Measurements from ENCODE around the gene FBLN7. TPM values are rescaled to one million over a fixed set of nuclear protein-coding genes. Genes with fewer than 3 reads are reported as not detected.

Gene FBLN7
- total RNA-seq, 1 donor from 2014 or later = 1.0 TPM

- Mint-ChIP-seq H3K27ac (ENCODE audit: unreplicated experiment) (no peak overlapping the region), H3K4me3 (ENCODE audit: unreplicated experiment) (no peak overlapping the region), H3K4me1 (ENCODE audit: low read depth) (no peaks in the 10 kb centered on the region), H3K27me3 (ENCODE audit: low read depth) (no peaks in the 10 kb centered on the region), H3K9me3 (ENCODE audit: low read depth) (no peaks in the 10 kb centered on the region), H3K36me3 (ENCODE audit: low read depth) (no peaks in the 10 kb centered on the region)
- TF ChIP-seq, protein P1, sequence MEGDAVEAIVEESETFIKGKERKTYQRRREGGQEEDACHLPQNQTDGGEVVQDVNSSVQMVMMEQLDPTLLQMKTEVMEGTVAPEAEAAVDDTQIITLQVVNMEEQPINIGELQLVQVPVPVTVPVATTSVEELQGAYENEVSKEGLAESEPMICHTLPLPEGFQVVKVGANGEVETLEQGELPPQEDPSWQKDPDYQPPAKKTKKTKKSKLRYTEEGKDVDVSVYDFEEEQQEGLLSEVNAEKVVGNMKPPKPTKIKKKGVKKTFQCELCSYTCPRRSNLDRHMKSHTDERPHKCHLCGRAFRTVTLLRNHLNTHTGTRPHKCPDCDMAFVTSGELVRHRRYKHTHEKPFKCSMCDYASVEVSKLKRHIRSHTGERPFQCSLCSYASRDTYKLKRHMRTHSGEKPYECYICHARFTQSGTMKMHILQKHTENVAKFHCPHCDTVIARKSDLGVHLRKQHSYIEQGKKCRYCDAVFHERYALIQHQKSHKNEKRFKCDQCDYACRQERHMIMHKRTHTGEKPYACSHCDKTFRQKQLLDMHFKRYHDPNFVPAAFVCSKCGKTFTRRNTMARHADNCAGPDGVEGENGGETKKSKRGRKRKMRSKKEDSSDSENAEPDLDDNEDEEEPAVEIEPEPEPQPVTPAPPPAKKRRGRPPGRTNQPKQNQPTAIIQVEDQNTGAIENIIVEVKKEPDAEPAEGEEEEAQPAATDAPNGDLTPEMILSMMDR (IDR thresholded peaks at IDR 0.05) = no peak
- no peak for DNase-seq (ENCODE audit: low spot score)
Measured at GRCh38 chr2:112170495-112170894, 32.3 kb downstream of the FBLN7 start.

GRCh38 chr2:112173646-112174319 lies 35.6 kb downstream of the FBLN7 start:
- no peaks in the 10 kb centered on the region for H3K4me1 Mint-ChIP-seq (ENCODE audit: low read depth)
- H3K27me3 Mint-ChIP-seq (ENCODE audit: low read depth) = no peaks in the 10 kb centered on the region
- no peak for DNase-seq (ENCODE audit: low spot score)
- H3K36me3 Mint-ChIP-seq (ENCODE audit: low read depth) = no peaks in the 10 kb centered on the region
- H3K27ac Mint-ChIP-seq (ENCODE audit: unreplicated experiment) = no peak overlapping the region
- no peak overlapping the region for H3K4me3 Mint-ChIP-seq (ENCODE audit: unreplicated experiment)
- TF ChIP-seq, protein P1 (IDR thresholded peaks at IDR 0.05) = no peak
- no peaks in the 10 kb centered on the region for H3K9me3 Mint-ChIP-seq (ENCODE audit: low read depth)

DNA sequence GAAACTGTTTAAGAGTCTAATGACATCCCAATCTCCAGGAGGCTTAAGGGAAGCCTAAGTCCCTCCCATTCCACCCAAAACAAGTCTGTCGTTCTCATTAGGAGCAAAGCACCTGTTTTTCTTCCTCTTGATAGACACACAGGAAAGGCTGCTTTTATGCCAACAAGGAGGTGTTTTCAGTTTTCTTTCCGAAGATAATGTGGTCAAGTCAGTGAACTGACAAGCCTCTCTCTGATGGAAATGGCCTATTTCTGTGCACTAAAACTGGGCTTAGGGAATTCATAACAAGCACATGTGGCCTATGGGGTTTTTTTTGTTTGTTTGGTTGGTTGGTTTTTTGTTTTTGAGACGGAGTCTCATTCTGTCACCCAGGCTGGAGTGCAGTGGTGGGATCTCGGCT lies 36.2 kb downstream of the FBLN7 start:
- DNase-seq (ENCODE audit: low spot score) = no peak
- Mint-ChIP-seq H3K4me3 (ENCODE audit: unreplicated experiment) (no peak overlapping the region), H3K36me3 (ENCODE audit: low read depth) (peaks cover 2% of the 10 kb centered on the region), H3K9me3 (ENCODE audit: low read depth) (peaks cover 5% of the 10 kb centered on the region), H3K4me1 (ENCODE audit: low read depth) (no peaks in the 10 kb centered on the region), H3K27me3 (ENCODE audit: low read depth) (no peaks in the 10 kb centered on the region), H3K27ac (ENCODE audit: unreplicated experiment) (no peak overlapping the region)
- TF ChIP-seq, protein P1 (IDR thresholded peaks at IDR 0.05) = no peak

DNA sequence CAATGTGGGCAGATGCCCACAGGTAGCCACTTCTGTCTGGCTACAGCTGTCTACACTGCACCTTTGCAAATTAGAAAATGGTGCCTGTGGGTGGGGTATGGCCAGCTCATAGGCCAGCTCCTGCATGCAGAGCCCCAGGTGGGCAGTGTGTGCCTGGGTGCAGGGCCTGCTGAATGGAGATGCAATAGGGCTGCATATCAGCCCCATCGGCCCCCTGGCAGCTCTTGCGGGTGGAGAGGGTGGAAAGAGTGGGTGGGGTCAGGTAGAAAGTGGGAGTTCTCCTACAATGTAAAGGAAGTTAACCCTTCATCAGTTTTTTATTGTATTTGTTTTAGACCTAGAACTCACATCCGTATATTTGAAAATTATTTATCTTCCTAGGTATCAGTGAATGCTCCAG lies 37.1 kb downstream of the FBLN7 start:
- TF ChIP-seq, protein P1 (IDR thresholded peaks at IDR 0.05) = no peak
- H3K27me3 Mint-ChIP-seq (ENCODE audit: low read depth) = no peaks in the 10 kb centered on the region

GRCh38 chr2:112175958-112176573 lies 37.9 kb downstream of the FBLN7 start:
- no peak overlapping the region for H3K4me3 Mint-ChIP-seq (ENCODE audit: unreplicated experiment)
- no peak for DNase-seq (ENCODE audit: low spot score)
- H3K4me1 Mint-ChIP-seq (ENCODE audit: low read depth) = no peaks in the 10 kb centered on the region
- H3K36me3 Mint-ChIP-seq (ENCODE audit: low read depth) = peaks cover 6% of the 10 kb centered on the region
- H3K27me3 Mint-ChIP-seq (ENCODE audit: low read depth) = no peaks in the 10 kb centered on the region
- peaks cover 10% of the 10 kb centered on the region for H3K9me3 Mint-ChIP-seq (ENCODE audit: low read depth)
- TF ChIP-seq, protein P1 (IDR thresholded peaks at IDR 0.05) = no peak
- no peak overlapping the region for H3K27ac Mint-ChIP-seq (ENCODE audit: unreplicated experiment)

More for the DNA sequence above, 37.1 kb downstream of the FBLN7 start:
- H3K4me3 Mint-ChIP-seq (ENCODE audit: unreplicated experiment) = no peak overlapping the region
- H3K27ac Mint-ChIP-seq (ENCODE audit: unreplicated experiment) = no peak overlapping the region
- H3K9me3 Mint-ChIP-seq (ENCODE audit: low read depth) = peaks cover 10% of the 10 kb centered on the region
- no peaks in the 10 kb centered on the region for H3K4me1 Mint-ChIP-seq (ENCODE audit: low read depth)
- DNase-seq (ENCODE audit: low spot score) = no peak
- H3K36me3 Mint-ChIP-seq (ENCODE audit: low read depth) = peaks cover 6% of the 10 kb centered on the region
